HUES6 (cell line): ENCODE results near the gene MEPCE.
"Not testable (repeated sequence)": the region's sequence is repeated elsewhere in the genome, so short reads cannot be mapped to it uniquely, and the experiment has no call there.

Source experiments
- H3K27ac ChIP-seq: 2 replicates; pipeline ENCODE4 v1.7.0; 2013; ENCODE audit warnings: low read depth, mild to moderate bottlenecking, low read length, inconsistent platforms
- H3K27me3 ChIP-seq: 2 replicates; pipeline ENCODE4 v1.6.1; 2013; ENCODE audit warnings: low read length; ENCODE audit not compliant: control insufficient read depth, insufficient read depth
- H3K36me3 ChIP-seq: 2 replicates; pipeline ENCODE4 v1.6.1; 2013; ENCODE audit warnings: low read length; ENCODE audit not compliant: control insufficient read depth, insufficient read depth
- H3K4me1 ChIP-seq: 2 replicates; pipeline ENCODE4 v1.6.1; 2013; ENCODE audit warnings: low read length; ENCODE audit not compliant: control insufficient read depth, insufficient read depth
- H3K4me3 ChIP-seq: 2 replicates; pipeline ENCODE4 v1.5.1; 2013; ENCODE audit warnings: low read depth, low read length
- H3K9ac ChIP-seq: one replicate; pipeline ENCODE4 v1.6.1; 2013; ENCODE audit warnings: mild to moderate bottlenecking, low read length
- H3K9me3 ChIP-seq: 2 replicates; pipeline ENCODE4 v1.6.1; 2013; ENCODE audit warnings: low read depth, low read length; ENCODE audit not compliant: control insufficient read depth, insufficient read depth

MEPCE gene

DNA sequence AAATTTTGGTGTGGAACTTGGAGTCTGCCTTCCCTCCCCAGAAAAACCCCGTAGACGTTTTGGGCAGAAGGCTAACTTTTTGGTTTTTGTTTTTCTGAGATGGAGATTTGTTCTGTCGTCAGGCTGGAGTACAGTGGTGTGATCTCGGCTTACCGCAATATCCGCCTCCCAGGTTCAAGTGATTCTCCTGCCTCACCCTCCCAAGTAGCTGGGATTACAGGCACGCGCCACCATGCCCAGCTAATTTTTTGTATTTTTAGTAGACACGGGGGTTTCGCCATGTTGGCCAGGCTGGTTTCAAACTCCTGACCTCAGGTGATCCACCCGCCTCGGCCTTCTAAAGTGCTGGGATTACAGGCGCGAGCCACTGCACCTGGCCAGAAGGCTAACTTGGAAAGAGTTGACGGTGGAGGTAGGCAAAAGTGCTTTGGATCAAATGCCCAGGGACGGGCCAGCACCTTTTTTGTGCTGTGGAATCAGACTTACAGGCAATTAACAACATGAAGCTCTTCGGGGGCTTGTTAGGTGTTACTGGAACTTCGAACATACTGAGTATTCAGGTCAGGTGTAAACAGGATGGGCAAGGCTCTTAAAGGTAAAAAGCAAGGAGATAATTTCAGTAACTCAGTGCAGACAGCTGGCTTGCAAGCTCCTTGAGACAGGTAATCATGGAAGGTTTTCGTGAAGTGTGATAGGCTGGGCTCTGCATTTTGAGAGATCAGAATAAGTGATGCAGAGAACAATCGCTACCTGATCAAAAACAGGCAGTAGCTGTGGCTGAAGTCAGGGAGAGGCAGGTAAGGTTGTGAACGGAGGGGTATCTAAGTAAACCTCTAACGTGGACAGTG lies 4.9 kb downstream of the MEPCE start:
- peaks cover 26% of the 10 kb centered on the region for H3K4me1 ChIP-seq
- no peaks in the 10 kb centered on the region for H3K9me3 ChIP-seq
- H3K9ac ChIP-seq = no peak overlapping the region
- no peak overlapping the region for H3K27ac ChIP-seq
- peak overlapping the region; percentile 99 for H3K4me3 ChIP-seq
- H3K36me3 ChIP-seq = peaks cover 43% of the 10 kb centered on the region
- no peaks in the 10 kb centered on the region for H3K27me3 ChIP-seq

DNA sequence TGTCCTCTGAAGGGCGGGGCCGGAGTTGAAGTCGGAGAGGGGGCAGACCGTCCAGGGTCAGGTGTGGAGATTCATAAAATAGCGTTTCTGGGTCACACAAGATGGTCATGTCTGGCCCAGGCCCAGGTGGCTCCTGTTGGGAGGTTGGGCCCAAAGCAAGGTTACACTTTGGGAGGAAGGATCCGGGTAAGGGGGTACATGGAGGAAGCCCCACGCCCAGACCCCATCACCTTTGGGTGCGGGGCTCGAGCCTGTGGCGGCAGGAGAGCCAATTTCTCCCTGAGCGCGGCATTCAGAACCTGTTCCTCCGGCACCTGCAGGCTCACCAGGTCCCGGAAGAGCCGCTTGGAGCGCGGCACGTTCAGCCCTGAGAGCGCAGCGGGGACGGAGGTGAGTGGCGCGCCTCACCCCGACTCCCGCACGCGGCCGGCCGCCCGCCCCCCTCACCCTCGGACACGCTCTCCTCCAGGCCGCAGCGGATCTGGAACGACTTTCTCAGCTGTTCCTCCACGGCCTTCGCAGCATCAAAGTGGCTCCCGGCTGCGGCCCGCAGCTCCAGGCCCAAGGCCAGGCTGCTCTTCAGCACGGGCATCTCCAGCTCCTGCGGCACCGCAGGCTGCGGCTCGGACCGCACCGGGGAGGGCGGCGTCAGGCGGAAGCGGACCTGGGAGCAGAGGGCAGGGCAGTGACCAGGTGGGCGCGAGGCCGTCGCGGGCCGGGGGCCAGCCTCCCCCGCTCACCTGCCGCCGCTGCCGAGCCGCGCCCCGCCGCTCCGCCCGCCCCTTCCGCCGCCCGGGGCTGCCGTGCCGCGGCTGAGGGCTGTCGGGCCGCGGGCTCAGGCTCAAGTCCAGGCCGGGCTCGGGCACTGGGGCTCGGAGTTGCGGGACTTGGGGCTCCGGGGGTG lies 6.0 kb downstream of the MEPCE start:
- H3K9me3 ChIP-seq = no peaks in the 10 kb centered on the region
- H3K36me3 ChIP-seq = peaks cover 42% of the 10 kb centered on the region
- H3K9ac ChIP-seq = peak overlapping the region; percentile 93
- peak overlapping the region; percentile 99 for H3K4me3 ChIP-seq
- H3K27me3 ChIP-seq = no peaks in the 10 kb centered on the region
- peaks cover 24% of the 10 kb centered on the region for H3K4me1 ChIP-seq
- H3K27ac ChIP-seq = peak overlapping the region; percentile 82

DNA sequence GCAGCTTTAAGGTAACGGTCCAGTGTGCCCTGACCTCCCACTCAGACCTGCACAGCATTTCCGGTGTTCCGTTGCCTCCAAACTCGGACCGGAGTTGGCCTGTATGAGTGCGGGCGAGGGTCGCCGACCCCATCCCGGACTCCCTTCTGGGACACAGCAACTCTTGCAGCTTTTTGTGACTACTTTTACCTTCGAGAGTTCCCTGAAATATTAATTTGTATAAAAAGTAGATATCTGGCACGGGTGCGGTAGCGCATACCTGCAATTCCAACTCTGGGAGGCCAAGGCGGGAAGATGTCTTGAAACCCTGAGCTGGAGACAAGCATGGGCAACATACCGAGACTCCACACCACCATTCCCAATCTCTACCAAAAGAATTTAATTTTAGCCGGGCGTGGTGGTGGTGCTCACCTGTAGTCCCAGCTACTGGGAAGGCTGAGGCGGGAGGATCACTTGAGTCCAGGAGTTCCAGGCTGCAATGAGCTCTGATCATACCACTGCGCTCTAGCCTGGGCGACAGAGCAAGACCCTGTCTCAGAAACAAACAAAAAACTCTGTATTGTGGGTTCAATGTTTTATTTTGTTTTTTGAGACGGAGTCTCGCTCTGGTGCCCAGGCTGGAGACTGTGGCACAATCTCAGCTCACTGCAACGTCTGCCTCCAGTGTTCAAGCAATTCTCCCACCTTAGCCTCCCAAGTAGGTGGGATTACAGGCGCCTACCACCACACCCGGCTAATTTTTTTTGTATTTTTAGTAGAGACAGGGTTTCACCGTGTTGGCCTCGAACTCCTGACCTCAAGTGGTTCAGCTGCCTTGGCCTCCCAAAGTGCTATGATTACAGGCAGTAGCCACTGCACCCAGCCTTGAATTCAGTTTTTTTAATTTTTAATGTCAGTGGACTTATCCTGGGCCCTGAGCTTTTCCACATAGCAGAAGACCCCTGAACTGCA lies 7.8 kb downstream of the MEPCE start:
- Histone ChIP-seq H3K4me1 (0 out of 2 replicates have a peak, but pooled peaks cover 10% of the 10 kb centered on the region), H3K9me3 (no peaks in the 10 kb centered on the region), H3K4me3 (0 out of 2 replicates have a peak overlapping the region, but pooled peaks have one; percentile 49), H3K27ac (no peak overlapping the region), H3K36me3 (peaks cover 25% of the 10 kb centered on the region), H3K27me3 (no peaks in the 10 kb centered on the region), H3K9ac (no peak overlapping the region)

DNA sequence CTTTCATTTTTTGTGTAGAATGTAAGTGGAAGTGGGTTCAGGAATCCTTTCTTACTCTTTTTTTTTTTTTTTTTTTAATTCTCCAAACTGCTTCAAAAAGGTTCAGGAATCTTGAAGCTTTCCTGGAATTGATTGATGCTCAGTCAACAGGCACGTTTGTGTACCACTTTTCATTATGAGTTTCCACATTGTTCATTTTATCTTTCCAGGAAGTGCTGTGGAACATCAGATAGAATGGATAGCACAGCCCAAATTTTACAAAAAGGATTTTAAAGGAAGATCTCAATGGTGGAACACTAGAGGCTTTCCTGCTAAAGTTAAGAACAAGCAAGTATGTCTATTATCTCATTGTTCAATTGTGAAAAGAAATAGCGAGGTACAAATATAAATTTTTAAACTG lies 8.5 kb downstream of the MEPCE start:
- H3K27ac ChIP-seq = no peak overlapping the region
- peaks cover 17% of the 10 kb centered on the region for H3K36me3 ChIP-seq
- no peaks in the 10 kb centered on the region for H3K27me3 ChIP-seq
- H3K4me1 ChIP-seq = 0 out of 2 replicates have a peak, but pooled peaks cover 9% of the 10 kb centered on the region
- H3K4me3 ChIP-seq = no peak overlapping the region
- no peaks in the 10 kb centered on the region for H3K9me3 ChIP-seq
- H3K9ac ChIP-seq = no peak overlapping the region

DNA sequence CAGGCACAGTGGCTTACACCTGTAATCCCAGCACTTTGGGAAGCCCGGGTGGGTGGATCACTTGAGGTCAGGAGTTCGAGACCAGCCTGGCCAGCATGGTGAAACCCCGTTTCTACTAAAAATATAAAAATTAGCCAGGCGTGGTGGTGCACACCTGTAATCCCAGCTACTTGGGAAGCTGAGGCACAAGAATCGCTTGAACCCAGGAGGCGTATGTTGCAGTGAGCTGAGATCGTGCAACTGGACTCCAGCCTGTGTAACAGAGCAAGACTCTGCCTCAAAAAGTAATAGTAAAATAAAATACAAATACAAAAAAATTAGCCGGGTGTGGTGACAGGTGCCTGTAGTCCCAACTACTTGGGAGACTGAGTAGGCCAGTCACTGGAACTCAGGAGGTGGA lies 9.1 kb downstream of the MEPCE start:
- not testable (repeated sequence) for H3K27ac ChIP-seq, H3K27me3 ChIP-seq, H3K9me3 ChIP-seq, H3K4me3 ChIP-seq, H3K4me1 ChIP-seq, H3K9ac ChIP-seq
- peaks cover 11% of the 10 kb centered on the region for H3K36me3 ChIP-seq

DNA sequence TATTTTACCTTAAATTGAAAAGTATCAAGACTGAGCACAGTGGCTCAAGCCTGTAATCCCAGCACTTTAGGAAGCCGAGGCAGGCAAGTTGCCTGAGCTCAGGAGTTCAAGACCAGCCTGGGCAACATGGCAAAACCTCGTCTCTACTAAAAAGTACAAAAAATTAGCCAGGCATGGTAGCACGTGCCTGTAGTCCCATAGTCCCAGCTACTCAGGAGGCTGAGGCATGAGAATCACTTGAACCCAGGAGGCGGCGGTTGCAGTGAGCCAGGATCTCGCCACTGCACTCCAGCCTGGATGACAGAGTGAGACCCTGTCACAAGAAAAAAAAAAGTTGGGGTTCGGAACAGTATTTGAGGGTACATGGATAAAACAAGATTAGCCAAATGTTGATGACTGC lies 9.6 kb downstream of the MEPCE start:
- not testable (repeated sequence) for H3K4me1 ChIP-seq, H3K4me3 ChIP-seq, H3K27me3 ChIP-seq, H3K27ac ChIP-seq, H3K9me3 ChIP-seq, H3K36me3 ChIP-seq, H3K9ac ChIP-seq

DNA sequence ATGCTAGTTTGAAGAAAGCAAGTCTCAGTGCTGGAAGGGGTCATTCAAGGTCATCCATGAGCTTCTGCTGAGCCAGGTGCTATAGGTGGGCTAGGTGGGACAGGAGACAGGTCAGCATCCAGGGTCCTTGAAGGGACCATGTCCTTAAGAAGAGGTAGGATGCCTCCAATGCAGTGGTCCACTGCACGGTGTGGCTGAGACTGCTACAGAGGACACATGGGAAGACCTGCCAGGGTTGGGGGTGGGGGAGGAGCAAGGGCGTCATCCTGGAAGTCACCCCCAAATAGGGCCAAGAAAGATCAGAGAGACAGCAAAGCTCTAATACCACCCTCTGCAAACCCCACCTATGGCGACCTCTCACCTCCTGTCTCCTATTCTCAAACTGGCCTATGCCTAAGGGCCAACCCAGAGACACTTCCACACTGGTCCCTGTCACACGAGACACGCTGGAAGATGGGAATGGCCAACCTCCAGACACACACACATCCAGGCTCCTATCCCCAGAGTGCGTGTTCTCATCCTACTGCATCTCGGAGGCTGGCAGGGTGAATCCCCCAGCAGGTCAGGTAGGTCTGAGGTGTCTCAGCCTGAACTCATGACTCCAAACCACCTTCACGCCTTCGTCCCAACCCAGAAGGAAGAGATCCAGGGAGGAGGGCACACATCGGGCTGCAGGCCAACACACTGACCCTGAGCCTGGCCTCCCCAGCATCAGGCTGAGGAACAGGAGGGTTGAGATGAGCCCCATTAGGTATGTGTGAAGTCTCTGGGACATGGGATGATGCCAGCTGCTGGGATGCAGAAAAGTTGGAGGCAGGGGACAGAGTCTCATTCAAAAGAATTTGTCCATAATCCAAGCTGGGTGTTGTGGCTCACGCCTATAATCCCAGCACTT lies 12.3 kb downstream of the MEPCE start:
- H3K9ac ChIP-seq = no peak overlapping the region
- H3K27ac ChIP-seq = no peak overlapping the region
- peaks cover 9% of the 10 kb centered on the region for H3K4me1 ChIP-seq
- H3K36me3 ChIP-seq = no peaks in the 10 kb centered on the region
- H3K4me3 ChIP-seq = no peak overlapping the region
- H3K27me3 ChIP-seq = no peaks in the 10 kb centered on the region
- H3K9me3 ChIP-seq = no peaks in the 10 kb centered on the region

DNA sequence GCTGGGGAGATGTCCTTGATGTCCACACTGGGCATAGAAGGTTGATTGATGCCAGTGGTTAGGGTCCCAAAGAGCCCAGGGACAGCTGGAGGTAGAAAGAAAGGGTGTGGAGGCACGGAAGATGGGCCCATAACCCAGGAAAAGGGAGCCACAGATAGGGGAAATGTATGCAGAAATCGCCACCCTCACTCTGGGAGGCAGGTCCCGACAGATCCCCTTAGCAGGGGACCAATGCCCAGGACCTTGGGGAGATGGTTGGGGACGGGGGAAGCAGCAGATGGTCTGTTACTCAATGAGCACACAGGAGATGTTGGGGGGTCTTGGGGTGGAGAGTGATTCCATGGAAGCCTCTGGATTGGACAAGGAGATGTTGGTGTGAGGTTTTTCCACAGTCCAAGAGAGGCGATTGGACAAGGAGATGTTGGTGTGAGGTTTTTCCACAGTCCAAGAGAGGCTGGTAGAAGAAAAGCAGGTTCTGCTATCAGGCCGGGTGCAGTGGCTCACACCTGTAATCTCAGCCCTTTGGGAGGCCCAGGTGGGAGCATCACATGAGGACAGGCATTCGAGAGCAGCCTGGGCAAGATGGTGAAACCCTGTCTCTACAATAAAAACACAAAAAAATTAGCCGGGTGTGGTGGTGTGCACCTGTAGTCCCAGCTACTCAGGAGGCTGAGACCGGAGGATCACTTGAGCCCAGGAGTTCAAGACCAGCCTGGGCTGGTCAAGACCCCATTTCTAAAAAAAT lies 13.6 kb downstream of the MEPCE start:
- no peak overlapping the region for H3K27ac ChIP-seq
- H3K9me3 ChIP-seq = no peaks in the 10 kb centered on the region
- no peaks in the 10 kb centered on the region for H3K36me3 ChIP-seq
- no peak overlapping the region for H3K4me3 ChIP-seq
- no peaks in the 10 kb centered on the region for H3K27me3 ChIP-seq
- peaks cover 9% of the 10 kb centered on the region for H3K4me1 ChIP-seq
- H3K9ac ChIP-seq = no peak overlapping the region

DNA sequence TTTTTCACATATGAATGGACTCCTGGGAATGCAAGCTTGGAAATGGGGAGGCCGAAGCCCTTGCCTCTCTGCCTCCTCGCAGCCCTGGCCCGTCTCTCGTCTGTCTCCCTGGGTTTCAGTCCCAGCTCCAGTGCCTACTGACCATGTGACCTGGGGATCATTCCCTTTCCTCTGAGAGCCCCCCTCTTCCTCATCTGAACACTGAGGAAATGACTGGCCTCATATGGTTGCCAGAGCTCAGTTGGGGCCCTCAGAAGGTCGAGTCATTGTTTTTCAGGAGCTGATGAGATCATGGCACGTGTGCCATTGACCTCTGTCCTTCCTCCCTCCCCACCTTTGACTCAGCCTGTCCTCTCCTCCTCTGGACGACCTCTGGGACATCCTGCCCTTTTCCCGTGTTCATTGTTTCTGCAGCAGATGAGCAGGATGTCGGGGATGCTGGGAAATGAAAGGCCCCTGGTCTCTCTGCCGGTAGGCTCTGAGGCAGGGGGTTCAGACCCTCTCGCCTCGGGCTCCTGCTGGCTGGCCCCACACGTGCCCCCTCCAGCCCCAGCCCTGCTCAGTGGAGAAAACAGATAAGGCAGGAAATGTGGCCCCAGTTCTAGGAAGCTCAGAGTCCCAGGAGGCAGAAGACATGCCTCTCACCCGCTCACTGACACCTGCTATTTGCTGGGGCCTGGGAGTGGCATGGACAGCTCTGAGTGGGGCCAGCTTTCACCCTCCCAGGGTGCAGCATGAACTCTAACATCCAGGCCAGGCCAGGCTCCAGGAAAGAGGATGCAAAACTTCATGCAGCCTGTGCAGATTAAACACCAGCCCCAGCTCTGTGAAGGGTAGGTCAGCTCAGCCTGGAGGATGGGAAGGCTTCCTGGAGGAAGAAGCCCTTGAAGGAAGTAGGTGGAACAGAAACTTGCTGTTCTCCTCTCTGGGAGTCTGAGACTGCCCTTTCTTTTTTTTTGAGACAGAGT lies 15.0 kb downstream of the MEPCE start:
- H3K4me1 ChIP-seq = peaks cover 9% of the 10 kb centered on the region
- no peaks in the 10 kb centered on the region for H3K27me3 ChIP-seq
- no peaks in the 10 kb centered on the region for H3K9me3 ChIP-seq
- no peak overlapping the region for H3K4me3 ChIP-seq
- H3K9ac ChIP-seq = no peak overlapping the region
- no peaks in the 10 kb centered on the region for H3K36me3 ChIP-seq
- H3K27ac ChIP-seq = no peak overlapping the region
